Thyroid gland (tissue), 4 donors: ENCODE measurements around the gene LYRM9. TPM values are rescaled to one million over a fixed set of nuclear protein-coding genes. Genes with fewer than 3 reads are reported as not detected.

Experiments used
- DNase-seq, 2 donors: peaks; one replicate each; pipeline ENCODE4 v3.0.0-alpha.2; 2019
- H3K27ac ChIP-seq, 3 donors: fragments of 200-600 bp; sonication (generic); 1 replicate in 2 of 3; 2 replicates in 1 of 3; pipeline ENCODE4 v1.5.1; 2016 to 2019; ENCODE audit warnings: mild to moderate bottlenecking in 1 of 3, moderate library complexity in 1 of 3
- H3K27me3 ChIP-seq: fragments of 200-600 bp; sonication (generic); one replicate; pipeline ENCODE4 v1.5.1; 2019
- H3K36me3 ChIP-seq, 2 donors: fragments of 200-600 bp; sonication (generic); one replicate each; pipeline ENCODE4 v1.5.1; 2016 to 2019
- H3K4me1 ChIP-seq, 2 donors: fragments of 200-600 bp; sonication (generic); one replicate each; pipeline ENCODE4 v1.5.1; 2017 to 2019
- H3K4me3 ChIP-seq, 3 donors: fragments of 200-600 bp; sonication (generic); replicated peaks in 1 of 3; 1 replicate in 2 of 3; 2 replicates in 1 of 3; pipeline ENCODE4 v1.5.1; 2016; ENCODE audit warnings: mild to moderate bottlenecking in 1 of 3
- H3K9me3 ChIP-seq: fragments of 200-600 bp; sonication (generic); one replicate; pipeline ENCODE4 v1.5.1; 2017
- POLR2A ChIP-seq, 2 donors: fragments of 450-650 bp; IDR thresholded peaks; one replicate each; pipeline ENCODE4 v1.6.1; 2017; ENCODE audit warnings: antibody characterized with exemption in 2 of 2, mild to moderate bottlenecking in 2 of 2, moderate library complexity in 1 of 2
- WGBS, 2 donors: methylation state at CpG; one replicate each; pipeline ENCODE4 v1.1.5; 2017; 5-methylcytosine and 5-hydroxymethylcytosine counted together
- intact Hi-C: fragments of 100-400 bp; cut with DNase I; formaldehyde crosslinking; loops from one replicate; pipeline ENCODE4 v1.15.1; 2023
- total RNA-seq, 4 donors: library from RNA; depleted of rRNA; stranded (reverse); fragments of >200 nt; gene quantifications; one replicate each; pipeline ENCODE4 v1.2.3, GENCODE V29; 2016
- TF ChIP-seq, protein P1 (sequence below), 6 experiments: fragments of 200-600 bp in 3 of 6; fragments of 450-650 bp in 3 of 6; sonication (generic) in 3 of 6; IDR thresholded peaks; one replicate each; pipeline ENCODE4 v1.5.1; 2016 to 2019; ENCODE audit warnings: antibody characterized with exemption in 6 of 6, mild to moderate bottlenecking in 2 of 6, inconsistent platforms in 1 of 6, moderate library complexity in 1 of 6

LYRM9 gene
- total RNA-seq, 4 donors from 2014 or later: 25.5 to 52.7 (median 46.4) TPM

DNA sequence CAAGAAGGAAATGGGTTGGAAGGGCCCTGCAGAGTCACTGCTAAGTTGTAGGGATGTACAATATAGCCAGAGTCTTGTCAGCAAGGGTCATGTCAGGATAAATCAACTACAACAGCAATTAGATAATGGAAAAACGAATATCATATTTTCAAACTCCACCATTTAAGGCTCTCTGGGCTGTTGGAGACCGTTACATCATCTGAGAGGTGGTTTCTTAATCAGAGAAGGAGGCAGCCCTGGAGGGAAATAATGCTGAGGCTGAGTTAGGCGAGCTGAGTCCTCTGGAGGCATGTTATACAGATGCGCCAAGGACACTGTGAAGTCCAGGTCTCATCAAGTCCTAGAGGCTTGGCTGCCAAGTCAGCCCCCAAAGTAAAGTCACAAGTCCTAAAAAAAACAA, 30.3 kb downstream of the LYRM9 start:
- H3K9me3 ChIP-seq: no peaks in the 10 kb centered on the region
- no peaks in the 10 kb centered on the region for H3K36me3 ChIP-seq
- no peak overlapping the region for H3K27ac ChIP-seq
- no peak overlapping the region for H3K4me3 ChIP-seq
- TF ChIP-seq, protein P1, sequence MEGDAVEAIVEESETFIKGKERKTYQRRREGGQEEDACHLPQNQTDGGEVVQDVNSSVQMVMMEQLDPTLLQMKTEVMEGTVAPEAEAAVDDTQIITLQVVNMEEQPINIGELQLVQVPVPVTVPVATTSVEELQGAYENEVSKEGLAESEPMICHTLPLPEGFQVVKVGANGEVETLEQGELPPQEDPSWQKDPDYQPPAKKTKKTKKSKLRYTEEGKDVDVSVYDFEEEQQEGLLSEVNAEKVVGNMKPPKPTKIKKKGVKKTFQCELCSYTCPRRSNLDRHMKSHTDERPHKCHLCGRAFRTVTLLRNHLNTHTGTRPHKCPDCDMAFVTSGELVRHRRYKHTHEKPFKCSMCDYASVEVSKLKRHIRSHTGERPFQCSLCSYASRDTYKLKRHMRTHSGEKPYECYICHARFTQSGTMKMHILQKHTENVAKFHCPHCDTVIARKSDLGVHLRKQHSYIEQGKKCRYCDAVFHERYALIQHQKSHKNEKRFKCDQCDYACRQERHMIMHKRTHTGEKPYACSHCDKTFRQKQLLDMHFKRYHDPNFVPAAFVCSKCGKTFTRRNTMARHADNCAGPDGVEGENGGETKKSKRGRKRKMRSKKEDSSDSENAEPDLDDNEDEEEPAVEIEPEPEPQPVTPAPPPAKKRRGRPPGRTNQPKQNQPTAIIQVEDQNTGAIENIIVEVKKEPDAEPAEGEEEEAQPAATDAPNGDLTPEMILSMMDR (IDR thresholded peaks at IDR 0.05): no peak
- TF ChIP-seq POLR2A (IDR thresholded peaks at IDR 0.05): no peak
- WGBS, 2 donors: 84 to 86% methylated on average over 4 of the region's 4 CpGs
- intact Hi-C loops: no loop called here
- H3K27me3 ChIP-seq: no peaks in the 10 kb centered on the region
- H3K4me1 ChIP-seq: no peaks in the 10 kb centered on the region
- DNase-seq: no peak

DNA sequence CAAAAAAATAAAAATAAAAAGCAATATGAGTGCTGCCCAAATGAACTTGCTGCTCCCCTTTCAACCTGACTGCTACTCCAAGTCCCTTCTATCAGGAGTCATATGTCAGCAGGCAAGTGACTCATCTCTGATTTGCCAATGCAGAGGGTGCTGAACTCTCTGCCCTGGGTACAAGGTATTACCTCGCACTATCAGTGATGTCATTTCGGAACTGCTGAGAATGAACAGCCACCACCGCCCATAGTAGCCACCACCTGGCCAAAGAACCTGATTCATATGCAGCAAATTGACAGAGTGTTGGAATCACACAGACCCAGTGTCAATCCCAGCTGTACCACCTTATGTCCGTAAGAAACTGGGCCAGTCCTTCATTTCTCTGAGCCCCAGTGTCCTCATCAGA, 31.2 kb downstream of the LYRM9 start:
- no peak for DNase-seq
- Histone ChIP-seq H3K4me3 (no peak overlapping the region), H3K36me3 (no peaks in the 10 kb centered on the region), H3K27me3 (no peaks in the 10 kb centered on the region), H3K27ac (no peak overlapping the region), H3K4me1 (no peaks in the 10 kb centered on the region), H3K9me3 (no peaks in the 10 kb centered on the region)
- TF ChIP-seq, protein P1 (IDR thresholded peaks at IDR 0.05): no peak
- TF ChIP-seq POLR2A (IDR thresholded peaks at IDR 0.05): no peak
- intact Hi-C loops: no loop called here
- WGBS, 2 donors: 93 to 95% methylated on average over 4 of the region's 4 CpGs

DNA sequence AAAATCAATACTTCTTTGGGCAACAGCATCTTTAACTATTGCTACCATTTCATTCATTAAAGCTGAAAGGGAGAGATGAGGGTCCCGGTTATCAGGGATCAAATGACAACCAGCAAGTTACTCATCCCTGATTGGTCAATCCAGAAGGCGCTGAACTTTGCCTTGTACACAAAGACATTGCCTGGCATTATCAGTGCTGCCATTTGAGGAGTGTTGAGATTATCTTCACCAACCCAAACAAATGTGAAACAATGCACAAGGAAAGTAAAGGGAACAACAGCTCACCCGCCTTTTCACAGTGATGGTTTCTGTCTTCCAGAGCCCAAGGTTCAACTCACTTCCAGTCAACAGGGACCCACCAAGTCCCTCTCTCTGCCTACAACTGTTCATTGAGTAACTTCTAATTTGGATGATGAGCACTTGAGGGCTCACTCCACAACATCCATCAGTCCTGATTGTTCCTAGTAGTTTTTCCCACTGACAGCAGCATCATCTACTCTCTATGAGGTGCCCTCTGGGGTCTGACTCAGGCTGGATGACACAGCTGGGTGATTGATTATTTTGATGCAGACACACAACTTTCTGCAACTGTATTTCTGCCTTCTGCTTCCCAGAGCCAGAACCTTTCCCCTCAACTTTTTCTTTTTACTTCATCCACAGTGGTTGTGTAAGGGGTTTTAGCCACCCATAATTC, 32.0 kb downstream of the LYRM9 start:
- H3K27me3 ChIP-seq: no peaks in the 10 kb centered on the region
- no peak overlapping the region for H3K27ac ChIP-seq
- H3K4me1 ChIP-seq: no peaks in the 10 kb centered on the region
- 83% methylated on average over 3 of the region's 3 CpGs for WGBS, 2 donors
- H3K36me3 ChIP-seq: no peaks in the 10 kb centered on the region
- TF ChIP-seq POLR2A (IDR thresholded peaks at IDR 0.05): no peak
- TF ChIP-seq, protein P1 (IDR thresholded peaks at IDR 0.05): no peak
- no peak overlapping the region for H3K4me3 ChIP-seq
- H3K9me3 ChIP-seq: no peaks in the 10 kb centered on the region
- intact Hi-C loops: no loop called here
- no peak for DNase-seq

DNA sequence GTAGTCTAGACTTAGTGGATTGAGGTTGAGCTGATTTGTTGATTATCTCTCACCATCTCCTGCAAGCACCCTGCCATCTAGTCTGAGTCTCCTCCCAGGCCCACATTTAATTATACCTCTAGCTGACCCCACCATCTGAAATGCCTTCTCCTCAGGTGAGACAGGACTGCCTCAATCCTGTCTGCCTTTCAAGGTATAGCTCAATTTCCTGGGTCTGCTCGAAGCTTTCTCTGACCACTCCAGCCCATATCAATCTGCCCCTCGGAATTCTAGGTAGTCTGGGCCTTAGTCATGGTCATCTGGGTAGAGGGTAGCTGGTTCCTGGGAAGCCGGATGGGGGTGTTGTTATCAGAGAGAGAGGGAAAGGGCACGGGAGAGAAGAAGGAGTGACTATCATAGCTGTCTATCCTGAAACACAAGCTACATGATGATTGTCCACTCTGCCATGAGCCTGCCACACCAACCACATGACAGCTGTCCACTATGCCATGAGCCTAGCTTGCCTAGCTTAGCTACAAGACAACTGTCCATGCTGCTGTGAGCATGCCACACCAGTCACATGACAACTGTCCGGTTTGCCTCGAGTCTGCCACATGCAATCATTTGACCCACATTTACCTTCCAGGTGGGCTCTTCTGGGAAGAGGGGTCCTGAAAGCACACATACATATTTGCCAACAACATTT, 34.4 kb downstream of the LYRM9 start:
- no peaks in the 10 kb centered on the region for H3K4me1 ChIP-seq
- TF ChIP-seq POLR2A (IDR thresholded peaks at IDR 0.05): no peak
- TF ChIP-seq, protein P1 (IDR thresholded peaks at IDR 0.05): no peak
- H3K4me3 ChIP-seq: no peak overlapping the region
- 91 to 95% methylated on average over 6 of the region's 6 CpGs for WGBS, 2 donors
- DNase-seq: no peak
- H3K36me3 ChIP-seq: no peaks in the 10 kb centered on the region
- no peak overlapping the region for H3K27ac ChIP-seq
- no peaks in the 10 kb centered on the region for H3K9me3 ChIP-seq
- intact Hi-C loops: no loop called here
- H3K27me3 ChIP-seq: no peaks in the 10 kb centered on the region
